ENCODE results near the gene CEPT1. TPM values are rescaled to one million over a fixed set of nuclear protein-coding genes. Genes with fewer than 3 reads are reported as not detected.

The CEPT1 gene
- total RNA-seq, 4 donors from 2014 or later, result 30.3 to 37.8 (median 32.8) TPM

GRCh38 chr1:111203681-111204200 lies 63.7 kb downstream of the CEPT1 start:
- peak; percentile 23 to 56 for DNase-seq (ENCODE audit: low spot score in 2 of 2)
- Histone ChIP-seq H3K27ac (peak overlapping the region in 3 of 4 donors; percentile 64 to 98 (median 81)), H3K27me3 (peaks cover 0 to 10% of the 10 kb centered on the region in 2 donors), H3K4me3 (peak overlapping the region; percentile 51 to 80 (median 76)), H3K9me3 (no peaks in the 10 kb centered on the region), H3K4me1 (peaks cover 0 to 40% (median 27%) of the 10 kb centered on the region in 4 donors), H3K36me3 (no peaks in the 10 kb centered on the region)
- 27 to 30% methylated on average over 8 of the region's 41 CpGs for WGBS, 2 donors
- TF ChIP-seq CTCF (IDR thresholded peaks at IDR 0.05), result no peak
- no peak for TF ChIP-seq EP300 (IDR thresholded peaks at IDR 0.05)

GRCh38 chr1:111204201-111204982 lies 64.4 kb downstream of the CEPT1 start:
- peak overlapping the region in 3 of 4 donors; percentile 64 to 98 (median 81) for H3K27ac ChIP-seq
- H3K4me3 ChIP-seq, result peak overlapping the region; percentile 51 to 80 (median 76)
- H3K36me3 ChIP-seq, result no peaks in the 10 kb centered on the region
- no peaks in the 10 kb centered on the region for H3K9me3 ChIP-seq
- TF ChIP-seq CTCF (IDR thresholded peaks at IDR 0.05) (no peak), POLR2A (IDR thresholded peaks at IDR 0.05) (no peak), EP300 (IDR thresholded peaks at IDR 0.05) (peak in 1 of 2 donors; percentile 8)
- WGBS, 2 donors, result 4 to 8% methylated on average over 32 to 40 of the region's 61 CpGs
- peaks cover 0 to 10% of the 10 kb centered on the region in 2 donors for H3K27me3 ChIP-seq
- no peak for DNase-seq (ENCODE audit: low spot score in 2 of 2)
- peaks cover 0 to 40% (median 27%) of the 10 kb centered on the region in 4 donors for H3K4me1 ChIP-seq

GRCh38 chr1:111204983-111205713 lies 65.1 kb downstream of the CEPT1 start:
- H3K4me1 ChIP-seq, result peaks cover 0 to 40% (median 27%) of the 10 kb centered on the region in 4 donors
- H3K27ac ChIP-seq, result peak overlapping the region in 1 of 4 donors; percentile 98
- H3K9me3 ChIP-seq, result no peaks in the 10 kb centered on the region
- TF ChIP-seq POLR2A (IDR thresholded peaks at IDR 0.05), result no peak
- no peak for TF ChIP-seq EP300 (IDR thresholded peaks at IDR 0.05)
- TF ChIP-seq CTCF (IDR thresholded peaks at IDR 0.05), result no peak
- H3K4me3 ChIP-seq, result peak overlapping the region in 1 of 4 donors; percentile 72
- H3K36me3 ChIP-seq, result no peaks in the 10 kb centered on the region
- DNase-seq (ENCODE audit: low spot score in 2 of 2), result no peak
- H3K27me3 ChIP-seq, result peaks cover 0 to 10% of the 10 kb centered on the region in 2 donors
- WGBS, 2 donors, result 54 to 59% methylated on average over 9 of the region's 9 CpGs

- Histone ChIP-seq H3K27me3 (peaks cover 0 to 10% of the 10 kb centered on the region in 2 donors), H3K9me3 (no peaks in the 10 kb centered on the region), H3K4me1 (peaks cover 0 to 40% (median 25%) of the 10 kb centered on the region in 4 donors), H3K4me3 (no peak overlapping the region), H3K27ac (peak overlapping the region in 1 of 4 donors; percentile 98), H3K36me3 (no peaks in the 10 kb centered on the region)
- WGBS, 2 donors, result 47 to 56% methylated on average over 2 of the region's 2 CpGs
- no peak for TF ChIP-seq CTCF (IDR thresholded peaks at IDR 0.05)
- no peak for TF ChIP-seq EP300 (IDR thresholded peaks at IDR 0.05)
- TF ChIP-seq POLR2A (IDR thresholded peaks at IDR 0.05), result no peak
- DNase-seq (ENCODE audit: low spot score in 2 of 2), result no peak
These were observed 65.7 kb downstream of the CEPT1 start for GRCh38 chr1:111205714-111206050.

Data from tibial nerve (tissue), 4 donors.